HG03460 (cell line): ENCODE results near the gene ATOX1.
"Not testable (repeated sequence)": the region's sequence is repeated elsewhere in the genome, so short reads cannot be mapped to it uniquely, and the experiment has no call there.

ENCODE experiments used
- ATAC-seq: cut with Tn5 transposase; IDR thresholded peaks from one replicate; pipeline ENCODE4 v1.9.1; 2021; ENCODE audit not compliant: unreplicated experiment

Gene ATOX1

DNA sequence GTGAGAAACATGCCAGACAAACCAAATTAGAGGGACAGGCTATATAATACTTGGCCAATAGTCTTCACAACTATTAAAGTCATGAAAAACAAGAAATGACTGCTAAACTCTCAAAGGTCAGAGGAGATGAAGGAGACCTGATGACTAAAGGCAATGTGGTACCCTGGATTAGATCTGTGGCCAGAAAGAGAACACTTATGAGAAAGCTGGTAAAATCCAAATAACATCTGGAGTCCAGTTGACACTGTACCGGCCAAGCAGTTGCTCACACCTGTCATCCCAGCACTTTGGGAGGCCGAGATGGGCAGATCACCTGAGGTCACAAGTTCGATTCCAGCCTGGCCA is 24.4 kb downstream of the ATOX1 start:
- ATAC-seq: no peak

DNA sequence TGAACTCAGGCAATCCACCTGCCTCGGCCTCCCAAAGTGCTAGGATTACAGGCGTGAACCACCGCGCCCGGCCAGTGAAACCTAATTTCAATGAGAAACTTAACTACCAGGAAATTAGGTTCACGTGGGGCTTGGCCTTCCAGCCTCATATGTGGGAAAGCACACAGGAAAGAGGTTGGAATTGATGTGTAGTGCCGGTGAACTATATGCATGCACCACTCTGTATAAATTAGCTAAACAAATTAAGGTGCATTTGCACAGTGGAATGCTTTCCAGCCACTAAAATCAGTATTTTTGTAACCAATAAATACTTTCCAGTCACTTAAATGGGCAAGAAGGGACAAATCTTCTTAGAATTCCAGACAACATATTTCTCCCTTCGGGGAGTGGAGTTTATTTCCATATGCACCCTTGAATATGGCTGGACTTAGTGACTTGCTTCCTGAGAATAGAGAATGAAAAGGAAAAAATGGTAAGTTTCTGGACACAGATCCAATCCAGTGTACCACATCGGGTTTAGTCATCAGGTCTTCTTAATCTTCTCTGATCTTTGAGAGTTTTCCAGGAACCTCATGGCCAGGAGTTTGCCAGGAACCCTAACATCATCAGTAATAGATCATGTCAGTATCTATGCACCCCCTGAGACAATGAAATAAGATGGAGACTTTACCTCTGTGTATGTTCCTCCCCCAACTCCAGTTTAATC is 24.9 kb downstream of the ATOX1 start:
- ATAC-seq: no peak

DNA sequence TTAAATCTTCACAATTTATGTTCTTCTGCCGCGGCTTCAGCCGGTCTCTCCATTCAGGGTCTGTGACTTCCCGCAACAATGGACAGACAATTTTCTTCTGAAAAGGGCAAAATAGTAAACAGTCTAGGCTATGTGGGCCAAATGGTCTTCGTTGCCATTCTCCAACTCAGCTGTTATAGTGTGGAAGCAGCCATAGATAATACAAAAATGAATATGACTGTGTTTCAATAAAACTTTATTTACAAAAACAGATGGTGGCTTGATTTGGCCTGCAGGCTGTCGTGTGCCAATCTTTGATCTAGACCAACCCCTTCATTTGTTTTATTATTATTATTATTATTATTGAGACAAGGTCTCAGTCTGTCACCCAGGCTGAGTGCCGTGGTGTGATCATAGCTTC is 28.1 kb downstream of the ATOX1 start:
- ATAC-seq: no peak

DNA sequence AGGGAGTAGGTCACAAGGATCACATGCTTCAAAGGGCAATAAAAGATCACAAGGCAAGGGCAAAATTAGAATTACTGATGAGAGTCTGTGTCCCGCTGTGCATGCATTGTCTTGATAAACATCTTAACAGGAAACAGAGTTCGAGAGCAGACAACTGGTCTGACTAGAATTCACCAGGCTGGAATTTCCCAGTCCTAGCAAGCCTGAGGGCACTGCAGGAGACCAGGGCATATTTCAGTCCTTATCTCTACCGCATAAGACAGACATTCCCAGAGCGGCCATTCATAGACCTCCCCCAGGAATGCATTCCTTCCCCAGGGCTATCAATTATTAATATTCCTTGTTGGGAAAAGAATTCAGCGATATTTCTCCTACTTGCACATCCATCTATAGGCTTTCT is 28.8 kb downstream of the ATOX1 start:
- not testable (repeated sequence) for ATAC-seq

DNA sequence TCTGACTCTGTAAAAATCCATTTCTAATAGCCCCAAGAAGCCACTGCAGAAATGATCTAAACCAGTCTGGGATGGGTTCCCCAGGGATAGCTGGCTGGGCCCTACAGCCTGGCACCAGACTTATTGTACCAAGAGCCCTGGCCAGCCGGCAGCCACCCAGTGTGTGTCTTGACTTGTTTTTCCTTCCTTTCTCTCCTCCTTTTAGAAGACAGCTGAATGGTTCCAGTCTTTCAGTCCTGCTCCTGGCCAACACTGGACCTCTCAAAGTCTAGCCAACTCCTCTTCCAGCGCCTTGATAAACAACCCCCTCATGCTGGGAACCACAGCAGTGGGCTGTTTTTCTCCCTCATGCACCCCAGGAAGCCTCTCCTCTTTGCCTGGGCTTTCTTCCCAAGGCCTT is 34.1 kb downstream of the ATOX1 start:
- ATAC-seq: no peak

DNA sequence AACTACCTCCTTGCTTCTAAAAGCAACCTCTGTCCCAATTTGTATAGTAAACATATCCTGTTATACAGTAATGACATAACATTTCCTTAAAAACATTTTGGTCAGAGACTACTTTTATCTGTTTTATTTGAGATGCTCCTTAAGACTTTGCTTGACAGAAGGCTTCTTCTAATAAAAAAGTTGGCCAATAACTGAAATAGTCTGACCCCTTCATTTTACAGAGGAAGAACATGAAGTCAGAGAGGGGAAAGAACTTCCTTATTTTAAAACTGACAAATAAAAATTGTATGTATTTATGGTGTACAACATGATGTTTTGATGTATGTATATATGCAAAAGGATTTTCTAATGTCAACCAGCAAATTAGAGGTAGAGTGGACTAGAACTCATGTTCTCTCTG is 35.9 kb downstream of the ATOX1 start:
- no peak for ATAC-seq

DNA sequence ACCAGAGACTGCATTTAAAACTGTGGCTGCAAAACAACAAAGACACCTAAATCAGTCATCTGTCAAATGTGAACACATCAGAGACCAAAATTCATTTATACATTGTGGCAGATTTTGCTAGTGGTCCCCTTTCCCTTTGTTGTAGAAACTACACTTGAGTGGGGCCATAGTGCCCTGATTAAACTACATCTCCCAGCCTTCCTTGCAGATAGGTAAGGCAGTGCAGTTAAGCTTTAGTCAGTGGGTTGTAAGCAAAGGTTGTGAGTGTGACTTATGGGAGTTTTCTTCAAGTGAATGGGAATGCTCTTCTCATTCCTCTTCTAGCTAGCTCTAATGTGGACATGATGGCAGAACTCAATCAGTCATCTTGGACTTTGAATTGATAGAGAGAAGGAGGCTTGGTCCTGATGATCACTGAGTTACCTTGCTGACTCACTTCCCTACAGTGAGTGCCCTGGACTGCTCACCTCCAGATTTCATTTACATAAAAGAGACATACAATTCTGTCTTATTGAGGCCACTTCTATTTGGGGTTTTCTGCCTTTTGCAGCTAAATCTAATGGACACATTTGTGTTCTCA is 36.5 kb downstream of the ATOX1 start:
- ATAC-seq: peak; percentile 23

DNA sequence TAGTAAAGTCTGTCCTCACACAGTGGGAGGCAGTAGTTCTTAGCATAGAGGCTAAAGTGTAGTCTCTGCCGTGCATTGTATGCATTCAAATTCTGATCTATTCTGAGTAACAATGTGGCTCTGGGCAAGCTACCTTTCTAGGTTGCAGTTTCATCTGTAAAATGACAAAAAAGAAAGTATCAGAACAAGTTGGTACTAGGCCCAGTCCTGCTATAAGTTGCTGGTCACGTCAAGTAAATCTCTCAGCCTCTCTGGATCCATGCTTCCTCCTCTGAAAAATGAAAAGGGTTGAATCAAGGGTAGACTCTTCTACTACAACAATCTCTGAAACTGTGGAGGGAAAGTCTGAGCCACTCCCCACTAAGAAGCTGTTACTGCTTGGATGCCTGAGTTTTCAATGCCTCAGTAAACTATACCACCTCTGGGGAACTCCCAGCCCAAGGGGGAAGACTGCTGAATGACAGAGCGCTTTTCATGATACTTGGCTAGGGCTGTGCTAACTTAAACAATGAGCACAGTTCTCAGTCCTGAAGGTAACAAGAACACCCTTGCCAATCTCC is 37.3 kb downstream of the ATOX1 start:
- ATAC-seq: peak; percentile 85

DNA sequence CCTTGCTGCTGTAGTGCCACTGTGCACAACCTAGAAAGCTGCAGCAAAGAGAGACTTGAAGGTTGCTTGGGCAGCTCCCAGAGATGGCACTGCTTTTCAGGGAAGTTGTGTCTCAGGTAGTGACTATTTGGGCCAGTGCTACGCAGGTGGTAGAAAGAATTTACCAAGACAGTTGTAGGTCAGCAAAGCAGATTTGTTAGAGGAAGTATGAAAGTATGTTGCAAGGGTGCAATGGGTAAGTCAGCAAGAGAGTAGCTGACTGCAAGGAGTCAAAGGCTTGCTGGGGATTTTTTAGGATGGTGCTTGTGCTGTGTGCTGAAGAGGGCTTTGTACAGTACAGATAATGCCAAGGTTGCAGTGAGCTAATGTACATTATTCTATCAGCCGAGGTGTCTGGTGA is 38.2 kb downstream of the ATOX1 start:
- ATAC-seq: no peak

DNA sequence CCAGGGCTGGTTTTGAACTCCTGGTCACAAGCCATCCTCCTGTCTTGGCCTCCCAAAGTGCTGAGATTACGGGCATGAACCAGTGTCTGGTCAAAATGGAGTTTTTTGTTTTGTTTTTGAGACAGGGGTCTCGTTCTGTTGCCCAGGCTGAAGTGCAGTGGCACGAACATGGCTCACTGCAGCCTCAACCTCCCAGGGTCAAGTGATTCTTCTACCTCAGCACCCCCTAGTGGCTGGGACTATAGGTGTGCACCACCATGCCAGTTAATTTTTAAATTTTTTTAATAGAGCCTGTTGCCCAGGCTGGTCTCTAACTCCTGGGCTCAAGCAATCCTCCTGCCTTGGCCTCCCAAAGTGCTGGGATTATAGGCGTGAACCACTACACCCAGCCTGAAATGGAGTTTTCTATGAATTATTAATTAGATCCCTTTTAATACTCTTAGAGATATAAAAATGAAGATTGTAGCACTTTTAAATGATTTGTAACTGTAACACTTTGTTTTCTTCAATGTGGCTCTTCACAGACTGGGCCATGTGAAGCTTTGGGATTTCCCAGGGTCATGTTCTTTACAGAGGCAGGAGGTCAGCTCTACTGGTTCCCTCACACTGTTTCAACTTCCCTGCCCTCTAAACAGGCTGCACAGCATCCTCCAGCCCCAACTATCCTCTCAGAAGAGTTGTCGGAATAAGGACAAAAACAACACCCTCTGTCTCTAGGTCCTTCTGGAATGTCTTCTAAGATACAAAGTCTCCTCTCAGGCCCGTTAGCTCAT is 39.0 kb downstream of the ATOX1 start:
- no peak for ATAC-seq

DNA sequence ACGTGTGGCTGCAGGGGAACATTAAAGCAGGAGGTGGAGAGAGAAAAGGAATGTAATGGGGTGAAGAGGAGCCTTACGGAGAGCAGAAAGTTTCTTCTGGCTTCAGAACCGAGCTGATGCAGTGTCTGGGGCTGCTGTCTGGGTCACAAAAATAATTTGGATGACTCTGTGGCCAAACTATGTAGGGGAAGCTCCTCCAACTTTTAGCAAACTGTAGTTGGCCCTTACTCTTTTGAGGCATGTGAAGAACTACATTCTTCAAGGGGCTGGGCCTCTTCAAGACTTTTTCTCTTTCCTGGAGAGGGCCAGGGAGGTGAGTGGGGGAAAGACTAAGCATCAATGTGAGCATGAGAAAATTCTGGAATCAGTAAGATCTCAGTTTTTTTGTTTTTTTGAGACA is 39.8 kb downstream of the ATOX1 start:
- no peak for ATAC-seq

DNA sequence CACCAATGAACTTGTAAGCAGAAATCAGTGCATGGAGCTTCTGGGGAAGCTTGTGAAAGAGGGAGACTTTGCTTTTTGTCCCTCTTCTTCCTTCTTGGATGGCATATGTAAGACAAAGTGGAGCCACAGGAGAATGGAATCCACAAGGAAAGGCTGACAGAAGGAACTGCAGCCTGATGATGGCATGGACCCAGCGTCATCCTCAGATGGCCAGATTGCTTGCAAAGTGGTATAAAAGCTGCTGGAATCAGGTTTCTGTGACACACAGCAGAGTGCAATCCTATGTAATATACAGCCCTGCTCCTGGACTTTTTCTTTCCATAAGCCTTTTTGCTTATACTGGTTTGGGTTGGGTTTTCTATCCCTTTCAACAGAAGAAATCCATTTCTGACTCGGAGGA is 40.3 kb downstream of the ATOX1 start:
- ATAC-seq: no peak

DNA sequence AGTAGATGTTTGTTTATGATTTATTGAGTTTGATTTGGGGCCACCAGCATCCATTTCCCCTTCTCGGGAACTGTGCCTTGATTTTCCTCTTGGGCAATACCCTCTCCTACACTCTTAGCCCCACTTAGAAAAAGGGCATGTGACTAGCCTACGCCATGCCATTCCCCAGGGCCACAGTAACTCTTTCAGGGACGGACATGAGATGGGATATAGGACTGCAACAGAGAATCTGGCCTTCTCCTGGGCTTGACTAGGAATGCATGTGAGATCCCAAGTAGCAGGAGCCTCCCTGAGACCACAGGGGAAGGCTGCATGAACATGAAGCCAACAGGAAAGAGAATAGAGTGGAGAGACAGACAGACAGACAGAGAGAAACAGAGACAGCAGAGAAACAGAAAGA is 41.0 kb downstream of the ATOX1 start:
- no peak for ATAC-seq

DNA sequence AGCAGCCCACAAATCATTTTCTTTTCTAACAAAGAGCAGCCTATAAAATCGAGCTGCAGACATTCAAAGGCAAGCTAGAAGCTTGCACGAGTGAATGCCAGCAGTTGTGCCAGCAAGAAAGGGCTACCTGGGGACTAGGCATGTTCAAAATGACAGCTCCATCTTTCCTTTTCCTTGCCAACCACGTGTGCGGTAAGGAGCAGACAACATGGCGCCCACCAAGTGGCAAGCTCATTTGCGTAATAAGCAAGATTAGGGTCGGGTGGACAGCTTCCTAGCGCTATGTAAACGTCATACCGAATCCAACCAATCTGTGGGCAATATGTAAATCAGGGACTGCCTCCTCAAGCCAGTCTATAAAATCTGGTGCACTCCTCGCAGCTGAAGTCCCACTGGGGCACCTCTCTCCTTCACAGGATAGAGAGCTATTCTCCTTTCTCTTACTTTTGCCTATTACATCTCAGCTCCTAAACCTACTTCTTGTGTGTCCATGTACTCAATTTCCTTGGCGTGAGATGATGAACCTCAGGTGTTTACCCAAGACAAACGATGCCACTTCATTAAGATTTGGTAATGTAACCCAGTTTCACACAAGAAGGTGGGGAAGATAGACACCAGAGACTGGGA is 49.2 kb downstream of the ATOX1 start:
- ATAC-seq: no peak

DNA sequence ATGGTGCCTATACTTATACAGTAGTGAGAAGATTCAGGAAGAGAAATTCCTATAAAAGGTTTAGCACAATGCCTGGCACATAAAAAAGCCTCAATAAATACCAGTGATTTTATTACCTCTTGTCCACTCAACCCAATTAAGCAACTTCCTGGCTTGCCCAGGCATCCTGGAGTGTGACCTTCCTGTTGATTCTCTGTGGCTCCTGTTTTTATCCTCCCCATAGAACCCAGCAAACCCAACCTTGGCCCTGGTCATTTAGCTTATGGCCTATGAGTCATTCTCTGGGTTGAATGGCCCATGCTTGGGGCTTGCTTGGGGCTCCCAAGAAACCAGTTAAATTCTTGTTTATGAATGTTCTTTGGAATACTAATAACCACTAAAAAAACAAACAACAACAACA is 50.3 kb downstream of the ATOX1 start:
- ATAC-seq: no peak

DNA sequence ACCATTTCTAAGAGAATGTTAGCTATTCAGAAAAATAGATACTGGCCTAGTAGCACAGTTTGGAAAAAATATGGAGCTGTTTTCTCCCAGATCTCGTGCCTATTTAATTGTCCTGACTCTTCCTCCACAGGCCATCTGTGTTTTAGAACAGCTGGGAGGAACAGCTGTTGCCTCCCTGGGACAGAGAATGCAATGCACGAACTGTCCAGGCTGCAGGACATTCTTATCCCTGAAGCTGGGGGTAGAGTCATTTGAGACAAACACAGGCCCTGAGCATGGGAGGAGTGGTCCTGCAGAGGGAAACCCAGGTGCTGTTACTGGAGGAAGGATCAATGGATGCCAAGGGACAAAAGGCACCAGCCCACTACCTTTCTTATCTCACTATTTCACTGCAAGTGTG is 50.9 kb downstream of the ATOX1 start:
- ATAC-seq: no peak

DNA sequence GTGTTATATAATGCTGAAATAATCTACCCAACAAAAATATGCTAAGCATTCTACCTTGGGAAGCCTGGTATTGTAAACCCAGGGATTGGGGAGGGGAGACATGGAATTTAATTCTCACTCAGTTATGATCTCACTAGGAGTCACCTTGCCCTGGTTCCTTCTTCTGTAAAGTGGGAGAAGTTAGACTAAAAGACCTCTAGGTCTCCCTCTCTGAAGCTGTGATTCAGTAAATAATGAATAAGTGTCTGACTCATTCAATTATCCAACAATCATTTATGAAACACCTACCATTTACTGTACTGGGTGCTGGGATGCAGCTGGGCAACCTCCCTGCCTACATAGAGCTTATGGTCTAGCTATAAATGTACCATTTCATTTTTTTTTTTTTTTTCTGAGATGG is 51.5 kb downstream of the ATOX1 start:
- no peak for ATAC-seq

DNA sequence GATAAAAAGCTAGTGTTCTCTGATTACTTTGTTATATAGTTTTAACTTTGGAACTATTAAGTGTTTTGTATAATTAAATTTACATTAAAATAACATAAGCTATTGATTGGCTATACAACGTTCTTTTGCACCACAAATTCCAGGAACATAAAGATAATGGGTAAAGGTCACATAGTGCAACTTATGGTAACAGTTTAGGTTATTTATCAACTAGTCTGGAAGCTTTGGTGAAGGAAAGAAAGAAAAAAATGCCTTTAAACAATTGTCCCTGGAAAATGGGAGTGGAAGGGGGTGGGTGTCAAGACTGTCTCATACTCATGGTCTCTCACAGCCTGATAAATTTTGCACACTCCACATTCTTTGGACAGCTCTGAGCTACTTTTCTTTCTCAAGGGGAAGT is 54.7 kb downstream of the ATOX1 start:
- no peak for ATAC-seq

DNA sequence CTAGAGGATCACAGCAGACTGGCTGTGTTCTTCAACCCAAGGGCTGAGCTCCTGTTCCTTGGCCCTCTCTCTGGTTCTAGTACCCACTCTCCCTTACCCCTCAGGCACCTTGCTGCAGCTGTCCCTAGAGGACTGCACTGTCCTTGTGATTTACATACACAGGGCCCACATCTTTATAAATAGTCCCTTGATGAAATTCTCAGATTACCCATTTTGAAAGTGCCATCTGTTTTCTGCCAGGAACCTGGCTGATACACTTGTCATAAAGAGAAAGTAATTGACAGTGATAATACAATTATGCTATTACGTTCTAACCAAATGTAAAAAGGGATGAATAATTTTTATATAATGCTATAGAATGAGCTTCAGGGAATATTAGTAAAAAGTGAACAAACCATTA is 55.2 kb downstream of the ATOX1 start:
- ATAC-seq: peak; percentile 96

DNA sequence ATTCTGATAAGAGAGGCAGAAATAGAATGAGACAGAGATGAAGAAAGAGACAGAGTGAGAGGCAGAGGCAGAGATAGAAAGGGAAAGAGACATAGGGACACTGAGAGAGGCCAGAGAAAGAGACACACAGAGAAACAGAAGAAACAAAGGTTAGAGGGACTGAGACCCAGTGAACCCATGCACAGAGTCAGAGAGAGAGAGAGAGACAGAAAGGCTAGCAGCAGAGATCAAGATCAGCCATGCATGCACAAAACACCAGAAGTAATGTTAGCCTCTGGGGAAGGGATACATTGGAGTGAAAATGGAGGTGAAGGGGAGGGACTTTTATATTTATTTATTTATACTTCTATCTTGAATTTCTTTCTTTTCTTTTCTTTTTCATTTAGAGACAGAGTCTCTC is 57.6 kb downstream of the ATOX1 start:
- peak; percentile 49 for ATAC-seq

DNA sequence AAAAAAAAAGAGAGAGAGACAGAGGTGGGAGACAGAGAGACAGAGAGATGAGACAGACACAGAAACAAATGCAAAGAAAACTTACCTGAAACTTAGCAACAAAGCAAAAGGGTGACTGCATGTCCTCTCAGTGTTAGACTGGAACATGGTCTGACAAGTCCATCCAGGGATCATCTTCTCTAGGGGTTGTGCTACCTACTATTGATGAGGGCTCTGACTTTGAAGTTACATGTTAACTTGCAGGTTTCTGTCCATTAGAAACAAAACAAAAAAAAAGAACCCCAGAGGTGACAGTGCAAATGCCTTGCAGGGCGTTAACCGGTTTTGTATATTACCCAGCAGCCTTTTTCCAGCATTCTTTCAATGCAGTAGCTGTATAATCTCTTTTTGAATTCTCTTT is 58.1 kb downstream of the ATOX1 start:
- ATAC-seq: no peak
